Stimulated activated CD4-positive, alpha-beta T cell treated with anti-CD3 and anti-CD28 coated beads, Interleukin-12 subunit alpha, Interleukin-12 subunit beta, amount 100 ng/mL, for 48 hours (primary cell): ENCODE results near the gene FRMD3.

Experiments
- DNase-seq, 3 donors: peaks; one replicate each; pipeline ENCODE4 v3.0.0-alpha.2; 2020; ENCODE audit warnings: low read depth in 2 of 3, low spot score in 1 of 3

The FRMD3 gene

GRCh38 chr9:83435301-83435700, 102.9 kb downstream of the FRMD3 start:
- no peak for DNase-seq

- no peak for DNase-seq
Observed at GRCh38 chr9:83434254-83434653, 103.9 kb downstream of the FRMD3 start.

- no peak for DNase-seq
Observed at GRCh38 chr9:83433846-83434245, 104.4 kb downstream of the FRMD3 start.

GRCh38 chr9:83432877-83433550, 105.2 kb downstream of the FRMD3 start:
- DNase-seq, result no peak

GRCh38 chr9:83432104-83432627, 106.0 kb downstream of the FRMD3 start:
- DNase-seq, result no peak

- no peak for DNase-seq
Observed at GRCh38 chr9:83431101-83432060, 106.8 kb downstream of the FRMD3 start.

GRCh38 chr9:83430681-83431080, 107.5 kb downstream of the FRMD3 start:
- no peak for DNase-seq

- DNase-seq, result no peak
Observed at GRCh38 chr9:83429229-83429628, 109.0 kb downstream of the FRMD3 start.

- no peak for DNase-seq
Observed at GRCh38 chr9:83425240-83425639, 113.0 kb downstream of the FRMD3 start.

- DNase-seq, result no peak
Observed at GRCh38 chr9:83424831-83425230, 113.4 kb downstream of the FRMD3 start.

GRCh38 chr9:83423815-83424707, 114.1 kb downstream of the FRMD3 start:
- no peak for DNase-seq

GRCh38 chr9:83422527-83422926, 115.7 kb downstream of the FRMD3 start:
- DNase-seq, result no peak

GRCh38 chr9:83420486-83420885, 117.7 kb downstream of the FRMD3 start:
- no peak for DNase-seq

GRCh38 chr9:83419961-83420360, 118.2 kb downstream of the FRMD3 start:
- no peak for DNase-seq

GRCh38 chr9:83418283-83418682, 119.9 kb downstream of the FRMD3 start:
- DNase-seq, result no peak

GRCh38 chr9:83413367-83413766, 124.8 kb downstream of the FRMD3 start:
- DNase-seq, result no peak

GRCh38 chr9:83410701-83411100, 127.5 kb downstream of the FRMD3 start:
- no peak for DNase-seq

GRCh38 chr9:83406921-83407320, 131.3 kb downstream of the FRMD3 start:
- DNase-seq, result no peak

GRCh38 chr9:83405759-83406158, 132.4 kb downstream of the FRMD3 start:
- DNase-seq, result no peak

GRCh38 chr9:83403527-83404238, 134.5 kb downstream of the FRMD3 start:
- DNase-seq, result no peak
